Measurements from ENCODE around the gene SLC1A1. TPM values are rescaled to one million over a fixed set of nuclear protein-coding genes. Genes with fewer than 3 reads are reported as not detected.

SLC1A1 gene
- total and polyA plus RNA-seq, 2 experiments from 2014 or later: 3.7 to 8.2 TPM

GRCh38 chr9:4490705-4491625 is 697 bp downstream of the SLC1A1 start:
- H3K9me3 Mint-ChIP-seq: no peaks in the 10 kb centered on the region; the same call in 2 of the 3 replicates
- peak overlapping the region; percentile 92 for H3K4me3 Mint-ChIP-seq
- TF ChIP-seq REST (IDR thresholded peaks at IDR 0.05; ENCODE audit: unreplicated experiment) (no peak), EZH2phosphoT487 (IDR thresholded peaks at IDR 0.05; ENCODE audit: unreplicated experiment) (no peak), ETS1 (IDR thresholded peaks at IDR 0.05) (no peak), EZH2 (IDR thresholded peaks at IDR 0.05; ENCODE audit: low read depth, unreplicated experiment) (no peak), ZNF114 (CRISPR knock-in tag; IDR thresholded peaks at IDR 0.05) (no peak), CREB1 (CRISPR knock-in tag; IDR thresholded peaks at IDR 0.05; ENCODE audit: low read depth) (no peak), NANOG (IDR thresholded peaks at IDR 0.05; ENCODE audit: borderline replicate concordance) (no peak), ZNF462 (CRISPR knock-in tag; IDR thresholded peaks at IDR 0.05) (no peak), CTCF (conservative IDR thresholded peaks at IDR 0.05; ENCODE audit: low read depth in 2 of 2) (no peak), JUNB (IDR thresholded peaks at IDR 0.05; ENCODE audit: unreplicated experiment) (no peak), ZNF331 (CRISPR knock-in tag; IDR thresholded peaks at IDR 0.05; ENCODE audit: low read depth) (no peak), POLR2AphosphoS5 (IDR thresholded peaks at IDR 0.05; ENCODE audit: low read depth) (no peak), STAT1 (IDR thresholded peaks at IDR 0.05; ENCODE audit: unreplicated experiment) (no peak)
- no peaks in the 10 kb centered on the region for H3K9me2 ChIP-seq (ENCODE audit: insufficient read depth)
- peaks cover 20% of the 10 kb centered on the region for H3K4me1 Mint-ChIP-seq
- peaks cover 35% of the 10 kb centered on the region for H3K27me3 ChIP-seq (ENCODE audit: insufficient read depth)
- 0 out of 2 replicates have a peak, but pooled peaks cover 2% of the 10 kb centered on the region for H4K20me1 ChIP-seq (replicated peaks; ENCODE audit: insufficient read depth)
- H3K4me3 ChIP-seq: peak overlapping the region; percentile 70
- no peaks in the 10 kb centered on the region; the same call in 2 of the 3 replicates for H3K36me3 Mint-ChIP-seq (ENCODE audit: low read depth)
- H3K27me3 Mint-ChIP-seq (ENCODE audit: insufficient read depth, low read depth, poor library complexity): peaks cover 19% of the 10 kb centered on the region
- H3K79me2 ChIP-seq (replicated peaks; ENCODE audit: insufficient read depth): 0 out of 2 replicates have a peak, but pooled peaks cover 4% of the 10 kb centered on the region
- H3F3A ChIP-seq (replicated peaks; ENCODE audit: low read depth): 0 out of 2 replicates have a peak, but pooled peaks cover 3% of the 10 kb centered on the region
- H2AFZ ChIP-seq: peak overlapping the region; percentile 76
- peaks cover 11% of the 10 kb centered on the region for H3K4me1 ChIP-seq (ENCODE audit: insufficient read depth)
- H3K4me2 ChIP-seq: peak overlapping the region; percentile 90
- no peaks in the 10 kb centered on the region for H3K36me3 ChIP-seq (ENCODE audit: insufficient read depth)
- peak; percentile 32 for DNase-seq (ENCODE audit: low spot score)
- ATAC-seq: peak; percentile 17
- H3K27ac Mint-ChIP-seq: no peak overlapping the region
- 0 out of 2 replicates have a peak overlapping the region, but pooled peaks have one; percentile 15 for H3K27ac ChIP-seq (ENCODE audit: low read depth)
